ENCODE results near the gene COA1.
"Not testable (repeated sequence)": the region's sequence is repeated elsewhere in the genome, so short reads cannot be mapped to it uniquely, and the experiment has no call there.

COA1 gene

DNA sequence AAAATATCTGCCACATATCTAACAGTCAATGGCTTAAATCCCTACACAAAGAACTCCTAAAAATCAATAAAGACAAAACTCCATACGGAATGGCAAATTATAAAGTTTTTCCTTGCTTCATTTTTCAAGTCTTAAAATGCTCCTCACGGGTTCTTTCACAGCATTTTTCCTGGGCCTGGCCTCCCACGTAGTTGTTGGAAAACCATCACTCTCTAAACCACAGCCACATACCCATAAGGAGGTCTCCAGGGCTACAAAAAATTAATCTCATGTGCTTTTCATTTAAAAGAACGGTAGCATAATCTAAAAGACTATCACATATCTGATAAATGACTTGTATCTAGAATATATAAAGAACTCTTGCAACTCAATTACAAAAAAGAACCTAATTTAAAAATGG is 2.9 kb downstream of the COA1 start:
- no peak for DNase-seq

GRCh38 chr7:43725251-43725650 is 4.1 kb downstream of the COA1 start:
- DNase-seq, result no peak

- no peak for DNase-seq
These were observed 6.3 kb downstream of the COA1 start for GRCh38 chr7:43723007-43723341.

DNA sequence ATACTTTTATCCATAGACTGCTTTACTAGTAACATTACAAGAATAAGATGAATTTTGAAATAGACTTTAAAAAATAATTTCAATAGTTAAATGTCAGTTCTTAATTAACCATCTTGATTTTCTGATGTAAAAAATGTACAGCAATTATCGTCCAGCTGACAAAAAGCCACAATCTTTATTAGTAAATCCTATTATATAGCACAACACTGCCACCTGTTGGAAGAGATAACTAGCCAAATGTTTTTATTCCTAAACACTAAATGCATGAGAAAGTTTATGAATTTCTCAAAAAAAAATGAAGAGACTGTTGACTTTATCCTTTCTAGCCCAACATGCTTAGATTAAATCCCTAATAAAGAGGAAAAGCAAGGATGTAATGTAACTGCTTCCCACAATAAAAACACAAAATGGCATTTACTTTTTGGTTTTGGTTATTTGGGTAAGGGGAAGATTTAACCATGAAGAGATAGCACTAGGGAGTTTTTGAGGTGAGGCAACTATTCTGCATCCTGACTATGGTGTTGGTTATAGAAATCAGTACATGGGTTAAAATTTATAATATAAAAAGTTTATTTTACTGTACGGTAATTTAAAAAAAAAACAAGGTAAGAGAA is 8.0 kb downstream of the COA1 start:
- no peak for DNase-seq

DNA sequence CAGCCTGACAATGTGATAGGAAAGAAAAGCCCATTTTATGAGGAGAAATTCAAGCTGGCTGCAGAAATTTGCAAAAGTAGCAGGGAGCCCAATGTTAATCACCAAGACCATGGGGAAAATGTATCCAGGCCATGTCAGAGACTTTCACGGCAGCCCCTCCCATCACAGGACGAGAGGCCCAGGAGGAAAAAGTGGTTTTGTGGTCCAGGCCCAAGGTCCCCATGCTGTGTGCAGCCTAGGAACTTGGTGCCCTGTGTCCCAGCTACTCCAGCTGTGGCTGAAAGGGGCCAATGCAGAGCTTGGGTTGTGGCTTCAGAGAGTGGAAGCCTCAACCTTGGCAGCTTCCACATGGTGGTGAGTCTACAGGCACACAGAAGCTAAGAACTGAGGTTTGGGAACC is 12.7 kb downstream of the COA1 start:
- no peak for DNase-seq

GRCh38 chr7:43715966-43716365 is 13.4 kb downstream of the COA1 start:
- not testable (repeated sequence) for DNase-seq

GRCh38 chr7:43711503-43711902 is 17.8 kb downstream of the COA1 start:
- DNase-seq, result no peak

- not testable (repeated sequence) for DNase-seq
These were observed 21.3 kb downstream of the COA1 start for GRCh38 chr7:43708055-43708454.

DNA sequence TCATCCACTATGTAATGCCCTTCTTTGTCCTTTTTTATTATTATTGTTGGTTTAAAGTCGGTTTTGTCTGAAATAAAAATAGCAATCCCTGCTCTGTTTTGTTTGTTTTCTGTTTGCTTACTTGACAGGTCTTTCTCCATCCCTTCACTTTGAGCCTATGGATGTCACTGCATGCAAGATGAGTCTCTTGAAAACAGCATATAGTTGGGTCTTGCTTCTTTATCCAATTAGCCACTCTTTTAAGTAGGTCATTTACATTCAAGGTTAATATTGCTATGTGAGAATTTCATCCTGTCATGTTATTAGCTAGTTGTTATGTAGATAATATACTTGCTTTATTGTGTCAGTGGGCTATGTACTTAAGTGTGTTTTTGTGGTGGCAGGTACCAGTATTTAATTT is 25.8 kb downstream of the COA1 start:
- no peak for DNase-seq

- DNase-seq, result no peak
These were observed 26.3 kb downstream of the COA1 start for GRCh38 chr7:43702974-43703373.

- DNase-seq, result no peak
These were observed 27.4 kb downstream of the COA1 start for GRCh38 chr7:43701929-43702328.

DNA sequence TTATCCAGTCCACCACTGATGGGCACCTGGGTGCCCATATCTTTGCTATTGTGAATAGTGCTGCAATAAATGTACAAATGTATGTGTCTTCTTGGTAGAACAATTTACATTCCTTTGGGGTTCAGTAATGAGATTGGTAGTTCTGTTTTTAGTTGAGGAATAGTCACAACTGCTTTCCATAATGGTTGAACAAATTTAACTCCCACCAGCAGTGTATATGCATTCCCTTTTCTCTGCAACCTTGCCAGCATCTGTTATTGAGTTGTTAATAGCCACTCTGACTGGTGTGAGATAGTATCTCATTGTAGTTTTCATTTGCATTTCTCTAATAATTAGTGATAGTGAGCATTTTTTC is 27.8 kb downstream of the COA1 start:
- DNase-seq, result no peak

DNA sequence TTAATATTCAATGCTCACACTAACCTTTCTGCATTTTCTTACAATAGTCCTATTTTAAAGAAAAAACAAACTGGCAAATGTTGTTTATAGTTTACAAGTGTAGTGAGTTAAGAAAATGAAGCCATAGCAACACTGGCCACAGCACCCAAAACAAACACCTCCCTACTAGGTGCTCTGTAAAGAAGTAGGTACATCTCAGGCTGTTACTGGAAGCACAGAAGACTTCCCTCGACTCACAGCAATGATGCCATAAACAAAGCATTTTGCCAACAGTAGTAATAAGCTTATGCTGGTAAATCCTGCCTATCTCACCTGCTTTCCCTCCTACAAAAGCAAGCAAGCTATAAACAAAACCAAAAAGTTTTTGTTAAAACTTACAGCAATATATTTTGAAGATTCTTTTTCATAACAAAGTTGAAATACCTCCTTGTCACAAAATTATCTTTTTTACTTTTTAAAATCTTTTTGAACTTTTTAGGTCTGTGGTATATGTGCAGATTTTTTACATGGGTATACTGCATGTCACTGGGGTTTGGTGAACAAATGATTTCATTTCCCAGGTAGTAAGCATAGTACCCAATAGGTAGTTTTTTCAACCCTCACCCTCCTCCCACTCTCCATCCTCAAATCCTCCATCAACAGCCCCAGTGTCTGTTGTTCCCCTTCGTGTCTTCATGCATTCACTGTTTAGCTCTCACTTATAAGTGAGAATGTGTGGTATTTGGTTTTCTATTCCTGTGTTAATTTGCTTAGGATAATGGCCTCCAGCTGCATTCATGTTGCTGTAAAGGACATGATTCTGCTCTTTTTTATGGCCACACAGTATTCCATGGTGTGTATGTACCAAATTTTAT is 28.4 kb downstream of the COA1 start:
- peak; percentile 41 for DNase-seq

DNA sequence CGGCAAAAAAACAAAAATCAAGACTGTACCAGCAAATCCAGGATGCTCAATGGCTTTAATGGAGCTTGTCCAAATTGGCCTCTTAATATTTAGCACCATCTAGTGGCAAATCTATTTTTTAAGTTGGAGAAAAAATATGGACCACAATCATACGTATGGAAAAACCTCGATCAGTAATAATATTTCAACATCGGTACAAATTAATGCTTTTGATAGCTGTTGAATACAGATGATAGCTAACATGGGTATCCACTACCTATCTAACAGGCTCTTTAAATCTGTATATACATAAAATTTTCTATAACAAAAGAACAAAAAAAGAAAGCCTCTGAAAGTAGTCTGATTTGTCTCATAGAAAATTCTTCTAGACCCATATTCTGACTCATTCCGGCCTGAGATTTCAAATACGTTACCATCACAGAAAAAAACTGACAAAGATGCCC is 29.2 kb downstream of the COA1 start:
- DNase-seq, result peak; percentile 68

- no peak for DNase-seq
These were observed 30.7 kb downstream of the COA1 start for GRCh38 chr7:43698460-43699255.

DNA sequence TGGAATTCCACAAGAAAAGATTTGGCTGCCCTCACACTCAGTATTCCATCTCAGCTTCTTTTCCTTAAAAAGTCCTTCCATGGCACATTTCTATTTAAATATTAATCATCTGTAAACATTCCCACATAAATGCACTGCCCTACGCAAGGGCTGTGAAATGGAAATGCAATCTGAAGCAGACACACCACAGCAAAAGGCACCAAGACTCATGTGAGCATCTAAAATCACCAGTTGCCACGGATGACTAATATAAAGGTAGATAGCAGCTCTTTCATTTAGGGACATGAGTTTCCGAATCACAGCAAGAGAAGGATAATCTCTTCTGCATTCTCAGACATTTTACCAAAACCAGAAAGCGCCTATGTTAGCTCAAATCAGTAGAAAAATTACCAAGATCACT is 31.6 kb downstream of the COA1 start:
- no peak for DNase-seq

GRCh38 chr7:43695365-43695764 is 34.0 kb downstream of the COA1 start:
- no peak for DNase-seq

DNA sequence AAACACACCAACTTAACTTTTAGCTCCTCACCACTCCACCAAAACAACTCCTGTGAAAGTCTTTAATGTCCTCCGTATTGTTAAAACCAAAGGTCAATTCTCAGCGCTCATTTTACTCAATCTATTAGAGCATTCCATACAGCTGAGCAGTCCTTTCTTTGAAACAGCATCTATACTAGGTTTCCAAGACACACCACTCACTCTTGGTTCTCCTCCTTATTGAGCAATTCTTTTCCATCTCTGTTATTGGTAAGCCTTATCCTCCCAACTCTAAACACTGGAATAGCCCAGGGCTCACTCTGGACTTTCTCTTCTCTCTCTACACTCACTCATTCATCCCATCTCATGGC is 34.9 kb downstream of the COA1 start:
- DNase-seq, result peak; percentile 93

DNA sequence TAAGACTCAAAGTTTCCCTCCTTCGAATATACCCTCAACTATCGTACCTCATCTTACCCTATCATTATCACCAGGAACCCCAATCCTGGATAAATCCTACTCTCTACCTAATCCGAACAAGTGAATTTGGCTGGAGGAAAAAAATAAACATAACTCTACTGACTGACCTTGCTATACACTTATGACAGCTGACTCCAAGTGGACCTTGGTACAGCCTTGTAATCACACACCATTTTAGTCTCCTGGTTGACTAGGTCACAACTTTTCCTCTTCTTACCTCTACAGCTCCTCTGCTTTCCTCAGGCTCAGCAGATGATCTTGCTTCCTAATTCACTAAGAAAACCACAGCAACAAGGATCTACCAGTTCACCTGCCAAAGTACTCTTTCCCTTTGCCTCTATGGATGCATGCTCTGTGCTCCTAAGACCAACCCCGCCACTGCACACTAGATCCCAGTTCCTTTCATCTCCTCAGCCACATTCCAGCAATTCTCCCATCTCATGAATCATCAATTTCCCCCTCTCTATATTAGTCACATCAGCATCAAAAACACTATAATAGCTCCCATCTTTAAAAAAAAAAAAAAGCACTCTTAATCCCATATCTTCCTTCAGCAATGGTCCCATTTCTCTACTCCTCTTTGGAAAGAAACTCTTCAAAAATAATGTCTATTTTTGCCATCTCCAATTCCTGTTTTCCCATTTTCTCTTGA is 35.5 kb downstream of the COA1 start:
- peak; percentile 80 for DNase-seq

DNA sequence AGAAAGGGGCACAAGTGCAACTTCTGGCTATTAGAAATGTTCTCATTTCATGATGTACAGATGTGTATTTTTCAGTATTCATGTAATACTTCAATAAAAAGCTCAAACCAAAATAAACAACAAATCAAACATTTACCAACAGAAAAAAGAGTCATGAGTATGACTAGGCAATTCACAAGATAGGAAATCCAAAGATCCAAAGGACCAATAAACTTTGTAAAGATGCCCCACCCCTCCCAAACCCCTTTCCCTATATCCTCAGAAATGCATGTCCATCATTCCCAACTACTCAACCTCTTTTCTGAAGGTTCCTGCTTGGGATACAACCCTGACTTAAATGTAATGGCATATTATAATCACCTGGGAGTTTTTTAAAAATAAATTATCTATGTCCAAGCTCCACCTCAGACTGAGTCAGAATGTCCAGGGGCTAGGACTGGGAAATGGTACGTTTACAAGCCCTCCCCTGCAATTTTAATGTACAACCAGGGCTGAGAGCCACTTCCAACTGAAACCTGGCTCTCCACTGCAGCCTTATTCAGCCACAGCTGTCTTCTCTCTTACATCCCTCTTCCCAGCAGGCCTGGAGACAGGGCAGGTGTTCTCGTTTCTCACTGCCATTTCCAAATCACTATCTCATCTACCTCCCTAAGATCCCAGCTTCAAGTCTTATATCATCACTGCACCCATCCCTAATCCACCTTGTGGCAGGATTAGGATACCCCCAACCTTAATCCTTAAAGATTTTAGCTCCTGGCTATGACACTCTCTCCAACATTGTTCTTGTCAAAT is 36.5 kb downstream of the COA1 start:
- DNase-seq, result peak; percentile 62

- no peak for DNase-seq
These were observed 37.7 kb downstream of the COA1 start for GRCh38 chr7:43691611-43692010.

DNA sequence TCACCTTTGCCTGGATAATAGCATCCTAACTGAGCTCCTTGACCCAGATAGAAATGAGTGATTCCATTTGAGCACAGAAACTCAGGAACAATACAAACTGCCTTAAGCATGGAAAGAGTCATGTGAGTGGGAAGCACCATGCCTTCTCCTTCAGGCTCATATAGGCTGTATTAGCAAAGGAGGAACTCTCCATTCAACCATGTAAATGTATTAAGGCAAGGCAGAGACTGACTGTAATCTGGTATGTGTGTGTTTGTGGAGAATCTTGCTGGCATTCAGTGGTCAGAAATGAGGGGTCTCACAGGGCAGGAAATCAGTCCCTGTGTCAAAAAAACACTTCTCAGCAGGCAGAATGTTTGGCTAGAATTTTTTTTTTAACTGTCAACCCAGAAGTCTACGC is 40.2 kb downstream of the COA1 start:
- DNase-seq, result no peak

DNA sequence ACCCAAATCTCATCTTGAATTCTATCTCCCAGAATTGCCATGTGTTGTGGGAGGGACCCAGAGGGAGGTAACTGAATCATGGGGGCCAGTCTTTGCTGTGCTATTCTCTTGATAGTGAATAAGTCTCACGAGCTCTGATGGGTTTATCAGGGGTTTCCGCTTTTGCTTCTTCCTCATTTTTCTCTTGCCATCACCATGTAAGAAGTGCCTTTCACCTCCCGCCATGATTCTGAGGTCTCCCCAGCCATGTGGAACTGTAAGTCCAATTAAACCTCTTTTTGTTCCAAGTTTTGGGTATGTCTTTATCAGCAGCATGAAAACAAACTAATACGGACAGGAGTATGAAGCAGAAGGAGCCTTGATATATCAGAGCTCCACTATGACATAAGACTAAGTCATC is 41.5 kb downstream of the COA1 start:
- not testable (repeated sequence) for DNase-seq

Data from NCI-H226 (cell line).